ENCODE measurements around the gene TTYH1.

Gene TTYH1

DNA sequence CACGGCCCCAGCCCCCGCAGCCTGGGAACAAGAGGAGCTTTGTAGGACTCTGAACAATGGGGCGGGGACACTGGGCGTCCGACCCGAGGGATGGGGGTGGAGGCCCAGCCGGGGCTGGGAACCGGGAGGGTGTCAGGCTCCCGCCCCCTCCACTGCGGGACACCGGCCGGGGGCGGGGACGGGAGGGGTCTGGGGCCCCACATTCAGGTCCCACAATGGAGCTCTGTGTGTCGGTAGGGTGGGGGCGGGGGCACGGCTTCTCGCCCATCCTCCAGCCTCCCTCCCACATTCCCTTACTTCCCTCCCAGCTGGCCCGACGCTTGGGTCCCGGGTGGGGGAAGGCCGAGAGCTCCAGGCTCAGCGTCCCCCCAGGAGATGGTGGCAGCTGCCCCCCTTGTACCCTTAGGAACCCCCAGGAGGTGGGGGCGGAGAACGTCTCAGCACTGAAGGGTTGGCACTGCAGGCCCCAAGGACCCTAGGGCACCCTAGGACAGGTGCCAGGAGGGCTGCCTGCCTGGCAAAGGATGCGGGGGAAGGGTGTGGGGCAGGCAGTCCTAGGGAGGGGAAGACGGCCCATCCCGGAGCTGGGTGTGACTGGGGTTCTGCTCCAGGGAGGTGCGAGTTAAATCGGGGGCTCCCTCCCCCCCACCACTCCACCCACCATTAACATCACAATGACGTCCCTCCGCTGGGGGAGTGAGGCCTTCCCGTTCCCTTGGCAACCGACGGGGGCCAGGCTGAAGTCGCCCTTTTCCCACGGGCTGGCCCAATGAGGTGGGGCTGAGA lies 5.3 kb downstream of the TTYH1 start:
- Mint-ChIP-seq H3K27ac (no peak overlapping the region), H3K4me3 (no peak overlapping the region), H3K4me1 (ENCODE audit: low read depth in 2 of 2) (peaks cover 10 to 15% of the 10 kb centered on the region in 2 donors), H3K9me3 (no peaks in the 10 kb centered on the region), H3K36me3 (ENCODE audit: insufficient read depth) (no peaks in the 10 kb centered on the region), H3K27me3 (peaks cover 59 to 60% of the 10 kb centered on the region in 2 donors)
- ATAC-seq (replicated peaks): no peak
- DNase-seq: no peak

DNA sequence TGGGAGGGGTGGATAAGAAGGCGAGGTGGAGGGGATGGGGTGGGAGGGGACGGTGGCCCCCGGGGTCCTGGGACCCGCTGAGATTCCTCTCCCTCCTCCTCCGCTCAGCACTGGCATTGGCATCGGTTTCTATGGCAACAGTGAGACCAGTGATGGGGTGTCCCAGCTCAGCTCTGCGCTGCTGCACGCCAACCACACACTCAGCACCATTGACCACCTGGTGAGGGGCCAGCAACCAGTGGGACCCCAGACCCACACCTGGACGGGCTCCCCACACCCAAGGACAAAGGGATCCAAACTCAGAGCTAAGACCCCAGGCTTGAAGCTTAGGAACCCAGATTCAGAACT lies 5.9 kb downstream of the TTYH1 start:
- Mint-ChIP-seq H3K27ac (no peak overlapping the region), H3K27me3 (peaks cover 59 to 60% of the 10 kb centered on the region in 2 donors), H3K9me3 (no peaks in the 10 kb centered on the region), H3K4me3 (no peak overlapping the region), H3K36me3 (ENCODE audit: insufficient read depth) (no peaks in the 10 kb centered on the region), H3K4me1 (ENCODE audit: low read depth in 2 of 2) (peaks cover 10 to 12% of the 10 kb centered on the region in 2 donors)
- ATAC-seq (replicated peaks) (no peak), DNase-seq (no peak)

DNA sequence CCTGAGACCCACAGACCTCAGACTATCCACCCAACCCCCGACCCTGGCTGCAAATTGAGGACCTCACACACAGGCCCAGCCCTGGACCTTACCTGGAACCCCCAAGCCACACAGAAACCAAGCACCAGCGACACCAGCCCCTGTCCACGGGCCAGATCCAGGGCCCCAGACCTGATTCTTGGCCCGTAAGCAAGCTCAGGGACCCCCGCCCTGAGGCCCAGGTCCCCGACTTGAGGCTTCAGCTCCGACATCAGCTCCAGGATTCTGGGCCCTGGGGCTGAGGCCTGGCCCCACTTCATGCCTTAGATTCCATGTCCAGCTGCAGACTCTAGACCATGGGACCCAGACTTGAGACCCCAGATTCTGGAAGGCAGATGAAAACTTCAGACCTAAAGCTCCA lies 6.3 kb downstream of the TTYH1 start:
- Mint-ChIP-seq H3K27me3 (peaks cover 60 to 63% of the 10 kb centered on the region in 2 donors), H3K4me3 (no peak overlapping the region), H3K9me3 (no peaks in the 10 kb centered on the region), H3K27ac (no peak overlapping the region), H3K4me1 (ENCODE audit: low read depth in 2 of 2) (peaks cover 10 to 12% of the 10 kb centered on the region in 2 donors), H3K36me3 (ENCODE audit: insufficient read depth) (no peaks in the 10 kb centered on the region)
- no peak for ATAC-seq (replicated peaks)
- no peak for DNase-seq

DNA sequence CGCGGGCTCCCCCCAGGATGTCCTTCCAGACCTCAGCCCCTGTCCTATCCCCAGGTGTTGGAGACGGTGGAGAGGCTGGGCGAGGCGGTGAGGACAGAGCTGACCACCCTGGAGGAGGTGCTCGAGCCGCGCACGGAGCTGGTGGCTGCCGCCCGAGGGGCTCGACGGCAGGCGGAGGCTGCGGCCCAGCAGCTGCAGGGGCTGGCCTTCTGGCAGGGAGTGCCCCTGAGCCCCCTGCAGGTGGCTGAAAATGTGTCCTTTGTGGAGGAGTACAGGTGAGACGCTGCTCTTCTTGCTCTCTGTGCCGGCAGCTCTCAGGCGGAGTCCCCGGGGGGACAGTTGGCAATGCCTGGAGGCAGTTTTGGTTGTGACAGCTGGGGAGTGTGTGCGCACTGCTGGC lies 6.9 kb downstream of the TTYH1 start:
- DNase-seq: no peak
- peaks cover 60% of the 10 kb centered on the region in 2 donors for H3K27me3 Mint-ChIP-seq
- no peaks in the 10 kb centered on the region for H3K9me3 Mint-ChIP-seq
- H3K4me1 Mint-ChIP-seq (ENCODE audit: low read depth in 2 of 2): peaks cover 8 to 12% of the 10 kb centered on the region in 2 donors
- no peak overlapping the region for H3K4me3 Mint-ChIP-seq
- H3K36me3 Mint-ChIP-seq (ENCODE audit: insufficient read depth): no peaks in the 10 kb centered on the region
- no peak overlapping the region for H3K27ac Mint-ChIP-seq
- no peak for ATAC-seq (replicated peaks)

DNA sequence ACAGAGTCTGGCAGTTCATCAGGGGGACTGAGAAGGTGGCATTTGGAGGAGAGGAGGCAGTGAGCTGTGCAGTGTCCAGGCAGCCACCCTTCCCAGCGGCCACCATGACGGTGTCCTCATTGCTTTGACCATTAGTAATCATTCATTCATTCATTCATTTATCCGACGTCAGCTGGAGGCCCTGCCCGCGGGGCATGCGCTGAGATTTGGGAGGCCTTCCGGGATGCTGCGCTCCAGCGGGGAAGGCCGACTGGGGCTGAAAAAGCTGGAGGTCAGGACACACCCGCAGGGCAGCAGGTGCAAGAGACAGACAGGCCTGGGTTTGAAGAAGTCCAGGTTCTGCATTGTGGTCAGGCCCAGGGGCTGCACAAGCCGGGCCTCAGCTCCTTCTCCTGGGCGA lies 8.9 kb downstream of the TTYH1 start:
- DNase-seq: no peak
- Mint-ChIP-seq H3K27me3 (peaks cover 49 to 67% of the 10 kb centered on the region in 2 donors), H3K4me1 (ENCODE audit: low read depth in 2 of 2) (peaks cover under 1 to 2% of the 10 kb centered on the region in 2 donors), H3K36me3 (ENCODE audit: insufficient read depth) (peaks cover 2% of the 10 kb centered on the region), H3K4me3 (no peak overlapping the region), H3K9me3 (no peaks in the 10 kb centered on the region), H3K27ac (no peak overlapping the region)
- no peak for ATAC-seq (replicated peaks)

DNA sequence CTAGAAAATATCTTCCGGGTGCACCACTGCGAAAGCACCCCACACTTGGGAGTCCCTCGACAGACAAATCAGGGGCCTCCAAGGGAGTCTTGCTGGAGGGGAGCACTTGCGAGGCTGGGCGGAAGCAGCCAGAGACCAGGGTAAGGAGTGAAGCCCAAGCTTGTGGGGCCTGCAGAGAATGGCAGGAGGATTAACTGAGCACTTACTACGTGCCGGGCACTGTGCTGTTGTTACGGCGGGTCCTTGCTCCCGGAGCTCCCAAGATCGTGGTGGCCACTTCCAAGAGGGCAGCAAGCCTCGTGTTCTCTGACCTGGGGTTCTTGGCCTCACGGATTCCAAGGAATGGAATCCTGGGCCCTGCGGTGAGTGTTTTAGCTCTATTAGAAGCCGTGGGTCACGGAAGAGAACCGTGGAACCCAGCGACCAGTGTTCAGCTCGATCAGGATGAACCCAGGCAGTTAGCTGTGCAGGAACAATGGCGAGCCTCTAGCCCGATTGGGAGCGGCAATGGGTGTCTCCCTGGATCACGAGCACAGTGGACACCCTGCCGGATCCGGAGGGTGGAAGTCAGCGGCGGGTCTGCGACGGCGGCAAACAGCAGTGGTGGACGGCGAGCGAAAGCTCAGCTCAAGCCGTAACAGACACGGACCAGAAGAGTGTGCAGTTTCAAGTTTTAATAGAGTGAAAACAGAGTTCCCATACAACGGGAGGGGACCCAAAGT lies 9.6 kb downstream of the TTYH1 start:
- Mint-ChIP-seq H3K27me3 (peaks cover 48 to 73% of the 10 kb centered on the region in 2 donors), H3K36me3 (ENCODE audit: insufficient read depth) (peaks cover 2% of the 10 kb centered on the region), H3K4me1 (ENCODE audit: low read depth in 2 of 2) (peaks cover 3 to 5% of the 10 kb centered on the region in 2 donors), H3K9me3 (no peaks in the 10 kb centered on the region), H3K27ac (no peak overlapping the region), H3K4me3 (no peak overlapping the region)
- no peak for DNase-seq
- ATAC-seq (replicated peaks): no peak

DNA sequence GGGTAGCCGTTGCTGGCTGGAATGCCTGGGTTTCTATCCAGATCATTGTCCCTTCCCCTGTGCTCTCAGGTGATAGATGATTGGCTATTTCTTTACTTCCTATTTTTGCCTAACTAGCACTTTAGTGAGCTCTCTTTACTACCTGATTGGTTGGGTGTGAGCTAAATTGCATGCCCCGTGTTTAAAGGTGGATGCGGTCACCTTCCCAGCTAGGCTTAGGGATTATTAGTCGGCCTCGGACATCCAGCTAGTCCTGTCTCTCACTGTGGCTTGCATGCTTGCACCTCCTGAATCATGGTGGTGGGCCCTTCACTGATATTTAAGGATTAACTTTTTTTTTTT lies 10.1 kb downstream of the TTYH1 start:
- DNase-seq: no peak
- no peaks in the 10 kb centered on the region for H3K9me3 Mint-ChIP-seq
- H3K27ac Mint-ChIP-seq: no peak overlapping the region
- H3K36me3 Mint-ChIP-seq (ENCODE audit: insufficient read depth): peaks cover 2% of the 10 kb centered on the region
- no peak for ATAC-seq (replicated peaks)
- peaks cover 47 to 76% of the 10 kb centered on the region in 2 donors for H3K27me3 Mint-ChIP-seq
- peaks cover 3 to 5% of the 10 kb centered on the region in 2 donors for H3K4me1 Mint-ChIP-seq (ENCODE audit: low read depth in 2 of 2)
- no peak overlapping the region for H3K4me3 Mint-ChIP-seq

DNA sequence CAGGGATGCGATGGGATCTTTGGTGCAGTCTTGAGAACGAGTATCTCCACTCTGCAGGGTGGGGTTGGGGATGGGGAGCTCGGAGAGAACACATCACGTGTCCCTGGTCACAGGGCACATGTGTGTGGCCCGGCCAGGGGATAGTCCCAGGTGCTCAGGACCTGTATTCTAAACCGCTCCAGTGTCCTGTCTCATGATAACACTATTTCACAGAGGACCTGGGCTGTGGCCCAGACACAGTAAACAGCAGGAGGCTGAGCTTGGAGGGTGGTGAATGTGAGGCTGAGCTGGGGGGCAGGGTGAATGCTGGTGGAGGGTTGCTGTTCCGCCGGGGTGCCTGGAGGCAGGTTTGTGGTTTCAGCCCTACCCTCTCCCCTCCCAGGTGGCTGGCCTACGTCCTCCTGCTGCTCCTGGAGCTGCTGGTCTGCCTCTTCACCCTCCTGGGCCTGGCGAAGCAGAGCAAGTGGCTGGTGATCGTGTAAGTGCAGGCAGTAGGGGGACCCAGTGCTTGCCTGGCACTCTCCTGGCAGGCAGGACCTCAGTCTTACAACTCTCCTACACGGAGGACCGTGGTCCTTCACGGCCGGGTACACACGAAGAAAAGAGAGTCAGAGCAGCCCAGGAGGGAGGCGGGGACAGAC lies 11.1 kb downstream of the TTYH1 start:
- Mint-ChIP-seq H3K27me3 (peaks cover 47 to 76% of the 10 kb centered on the region in 2 donors), H3K9me3 (no peaks in the 10 kb centered on the region), H3K36me3 (ENCODE audit: insufficient read depth) (peaks cover 2% of the 10 kb centered on the region), H3K4me3 (no peak overlapping the region), H3K4me1 (ENCODE audit: low read depth in 2 of 2) (peaks cover 4 to 10% of the 10 kb centered on the region in 2 donors), H3K27ac (no peak overlapping the region)
- ATAC-seq (replicated peaks) (no peak), DNase-seq (no peak)

DNA sequence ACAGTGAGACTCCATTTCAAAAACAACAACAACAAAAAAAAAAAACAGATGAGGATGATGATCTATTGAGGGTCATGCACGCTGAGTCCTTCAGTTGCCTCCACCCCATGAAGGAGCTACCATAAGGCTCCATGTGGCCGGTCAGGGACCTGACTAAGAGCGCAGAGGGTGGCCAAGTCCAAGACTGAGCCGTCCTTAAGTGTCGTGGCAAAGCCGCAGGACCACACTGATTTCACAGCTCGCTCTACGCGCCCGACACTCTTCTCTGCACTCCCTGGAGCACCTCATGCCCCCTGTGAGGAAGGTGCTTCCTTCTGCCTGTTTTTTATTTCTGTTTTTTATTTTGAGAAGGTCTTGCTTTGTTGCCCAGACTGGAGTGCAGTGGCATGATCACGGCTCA lies 12.3 kb downstream of the TTYH1 start:
- H3K4me1 Mint-ChIP-seq (ENCODE audit: low read depth in 2 of 2): peaks cover 5 to 10% of the 10 kb centered on the region in 2 donors
- no peak for DNase-seq
- ATAC-seq (replicated peaks): no peak
- no peak overlapping the region for H3K27ac Mint-ChIP-seq
- H3K9me3 Mint-ChIP-seq: no peaks in the 10 kb centered on the region
- H3K36me3 Mint-ChIP-seq (ENCODE audit: insufficient read depth): peaks cover 2% of the 10 kb centered on the region
- no peak overlapping the region for H3K4me3 Mint-ChIP-seq
- H3K27me3 Mint-ChIP-seq: peaks cover 46 to 71% of the 10 kb centered on the region in 2 donors

DNA sequence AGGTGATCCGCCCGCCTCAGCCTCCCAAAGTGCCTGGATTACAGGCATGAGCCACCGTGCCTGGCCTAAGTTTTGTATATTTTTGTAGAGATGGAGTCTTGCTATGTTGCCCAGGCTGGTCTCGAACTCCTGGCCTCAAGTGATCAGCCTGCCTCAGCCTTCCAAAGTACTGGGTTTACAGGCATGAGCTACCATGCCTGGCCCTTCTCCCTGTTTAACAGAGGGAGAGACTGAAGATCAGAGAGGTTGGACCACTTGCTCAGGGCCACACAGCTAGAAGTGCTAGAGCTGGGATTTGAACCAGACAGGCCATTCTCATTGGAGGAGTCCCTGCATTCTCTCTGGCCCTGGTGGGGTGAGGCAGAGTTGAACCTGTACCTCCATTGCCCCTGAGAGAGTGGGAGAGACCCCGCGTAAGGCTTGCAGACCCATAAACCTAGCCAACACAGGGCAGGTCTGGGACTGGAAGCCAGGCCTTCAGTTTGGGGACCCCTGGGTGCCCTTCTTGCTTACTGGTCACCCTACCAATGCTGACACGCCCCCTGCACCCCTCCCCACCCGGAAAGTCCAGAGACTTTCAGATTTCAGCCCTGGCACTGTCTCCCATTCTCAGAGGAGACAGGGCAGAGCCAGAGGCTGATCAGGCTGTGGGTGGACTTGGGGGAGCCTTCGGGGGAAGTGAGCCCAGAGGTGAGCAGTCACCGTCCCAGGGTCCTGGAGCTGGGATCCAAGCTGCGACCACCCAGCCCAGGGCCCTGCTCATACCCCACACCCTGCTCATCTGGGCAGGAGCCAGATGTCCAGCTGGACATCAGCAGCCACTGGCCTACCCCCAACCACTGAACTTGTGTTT lies 13.3 kb downstream of the TTYH1 start:
- no peak overlapping the region for H3K27ac Mint-ChIP-seq
- peaks cover 37 to 62% of the 10 kb centered on the region in 2 donors for H3K27me3 Mint-ChIP-seq
- no peak overlapping the region for H3K4me3 Mint-ChIP-seq
- H3K4me1 Mint-ChIP-seq (ENCODE audit: low read depth in 2 of 2): peaks cover 5 to 10% of the 10 kb centered on the region in 2 donors
- no peaks in the 10 kb centered on the region for H3K9me3 Mint-ChIP-seq
- DNase-seq: no peak
- ATAC-seq (replicated peaks): no peak
- peaks cover 2% of the 10 kb centered on the region for H3K36me3 Mint-ChIP-seq (ENCODE audit: insufficient read depth)

DNA sequence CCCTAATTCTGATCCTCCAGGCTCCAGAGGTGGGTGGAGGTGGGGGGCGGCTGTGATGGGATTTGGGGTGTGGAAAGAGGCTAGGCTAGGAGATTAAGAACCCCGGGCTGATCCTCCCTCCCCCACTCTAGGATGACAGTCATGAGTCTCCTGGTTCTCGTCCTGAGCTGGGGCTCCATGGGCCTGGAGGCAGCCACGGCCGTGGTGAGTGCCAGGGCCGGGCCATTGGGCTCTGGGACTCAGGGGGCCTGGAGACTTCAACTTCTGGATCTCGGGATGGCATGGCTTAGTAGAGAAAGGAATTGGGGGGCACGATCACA lies 13.9 kb downstream of the TTYH1 start:
- peak overlapping the region in 1 of 2 donors; percentile 49 for H3K27ac Mint-ChIP-seq
- no peaks in the 10 kb centered on the region for H3K9me3 Mint-ChIP-seq
- H3K36me3 Mint-ChIP-seq (ENCODE audit: insufficient read depth): peaks cover 2% of the 10 kb centered on the region
- peaks cover 31 to 56% of the 10 kb centered on the region in 2 donors for H3K27me3 Mint-ChIP-seq
- peaks cover 7 to 13% of the 10 kb centered on the region in 2 donors for H3K4me1 Mint-ChIP-seq (ENCODE audit: low read depth in 2 of 2)
- peak overlapping the region in 1 of 2 donors; percentile 6 for H3K4me3 Mint-ChIP-seq
- no peak for ATAC-seq (replicated peaks)
- no peak for DNase-seq

DNA sequence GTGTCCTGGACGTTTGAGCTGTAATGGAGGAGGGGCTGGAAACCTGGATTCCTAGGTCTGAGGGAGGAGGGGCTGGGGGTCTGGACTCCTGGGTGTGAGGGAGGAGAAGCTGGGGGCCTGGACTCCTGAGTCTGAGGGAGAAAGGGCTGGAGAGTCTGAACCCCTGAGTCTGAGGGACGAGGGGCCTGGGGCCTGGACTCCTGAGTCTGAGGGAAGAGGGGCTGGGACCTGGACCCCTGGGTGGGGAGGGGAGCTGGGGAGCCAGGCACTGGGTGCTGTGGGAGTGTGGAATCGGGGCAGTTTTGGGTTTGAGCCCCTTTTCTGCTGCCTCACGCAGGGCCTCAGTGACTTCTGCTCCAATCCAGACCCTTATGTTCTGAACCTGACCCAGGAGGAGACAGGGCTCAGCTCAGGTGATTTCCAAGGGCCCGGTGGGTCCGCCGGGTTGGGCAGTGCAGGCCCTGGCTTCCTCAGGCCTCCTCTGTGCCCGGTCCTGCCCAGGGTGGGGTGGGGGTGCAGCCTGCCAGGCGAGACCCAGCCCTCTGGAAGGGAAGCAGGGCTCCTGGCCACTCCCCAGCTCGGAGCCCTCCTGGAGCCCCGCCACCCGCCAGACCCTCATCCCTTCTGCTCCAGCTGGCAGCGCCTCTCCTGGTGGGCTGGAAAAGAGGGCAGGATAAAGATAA lies 14.4 kb downstream of the TTYH1 start:
- peak overlapping the region in 1 of 2 donors; percentile 57 for H3K27ac Mint-ChIP-seq
- ATAC-seq (replicated peaks) (no peak), DNase-seq (no peak)
- H3K27me3 Mint-ChIP-seq: peaks cover 25 to 50% of the 10 kb centered on the region in 2 donors
- peak overlapping the region in 1 of 2 donors; percentile 13 for H3K4me3 Mint-ChIP-seq
- H3K4me1 Mint-ChIP-seq (ENCODE audit: low read depth in 2 of 2): peaks cover 12 to 15% of the 10 kb centered on the region in 2 donors
- peaks cover 2% of the 10 kb centered on the region for H3K36me3 Mint-ChIP-seq (ENCODE audit: insufficient read depth)
- H3K9me3 Mint-ChIP-seq: no peaks in the 10 kb centered on the region
